Dedifferentiated amniotic fluid mesenchymal stem cell (primary cell): ENCODE measurements around the gene LRP1.

ENCODE experiments used
- DNase-seq: peaks from one replicate; pipeline ENCODE4 v3.0.0-alpha.2; 2016; ENCODE audit errors: extremely low spot score

The LRP1 gene

DNA sequence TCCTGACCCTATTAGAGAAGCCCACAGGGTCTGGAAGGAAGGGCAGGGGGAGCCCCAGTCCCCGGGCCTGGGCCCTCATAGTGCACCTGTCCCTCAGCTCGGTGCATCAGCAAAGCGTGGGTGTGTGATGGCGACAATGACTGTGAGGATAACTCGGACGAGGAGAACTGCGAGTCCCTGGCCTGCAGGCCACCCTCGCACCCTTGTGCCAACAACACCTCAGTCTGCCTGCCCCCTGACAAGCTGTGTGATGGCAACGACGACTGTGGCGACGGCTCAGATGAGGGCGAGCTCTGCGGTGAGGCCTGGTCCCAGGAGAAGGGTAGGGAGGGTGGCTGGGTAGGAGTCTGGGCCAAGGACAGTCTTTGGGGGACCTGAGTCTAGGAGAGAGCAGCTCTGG lies 45.4 kb downstream of the LRP1 start:
- DNase-seq: no peak

DNA sequence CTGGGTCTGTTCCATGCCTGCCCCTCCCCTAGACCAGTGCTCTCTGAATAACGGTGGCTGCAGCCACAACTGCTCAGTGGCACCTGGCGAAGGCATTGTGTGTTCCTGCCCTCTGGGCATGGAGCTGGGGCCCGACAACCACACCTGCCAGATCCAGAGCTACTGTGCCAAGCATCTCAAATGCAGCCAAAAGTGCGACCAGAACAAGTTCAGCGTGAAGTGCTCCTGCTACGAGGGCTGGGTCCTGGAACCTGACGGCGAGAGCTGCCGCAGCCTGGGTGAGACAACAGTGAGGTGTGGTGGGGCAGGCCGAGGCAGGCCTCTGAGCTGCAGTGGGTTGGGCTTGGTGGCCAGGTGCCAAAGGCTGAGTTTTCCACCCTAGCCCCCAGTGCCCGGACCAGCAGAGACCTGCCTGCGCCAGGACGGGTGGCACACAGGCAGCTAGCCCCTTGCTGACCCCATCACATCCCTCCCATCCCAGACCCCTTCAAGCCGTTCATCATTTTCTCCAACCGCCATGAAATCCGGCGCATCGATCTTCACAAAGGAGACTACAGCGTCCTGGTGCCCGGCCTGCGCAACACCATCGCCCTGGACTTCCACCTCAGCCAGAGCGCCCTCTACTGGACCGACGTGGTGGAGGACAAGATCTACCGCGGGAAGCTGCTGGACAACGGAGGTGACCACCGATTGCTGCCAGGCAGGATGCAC lies 47.3 kb downstream of the LRP1 start:
- DNase-seq: no peak

DNA sequence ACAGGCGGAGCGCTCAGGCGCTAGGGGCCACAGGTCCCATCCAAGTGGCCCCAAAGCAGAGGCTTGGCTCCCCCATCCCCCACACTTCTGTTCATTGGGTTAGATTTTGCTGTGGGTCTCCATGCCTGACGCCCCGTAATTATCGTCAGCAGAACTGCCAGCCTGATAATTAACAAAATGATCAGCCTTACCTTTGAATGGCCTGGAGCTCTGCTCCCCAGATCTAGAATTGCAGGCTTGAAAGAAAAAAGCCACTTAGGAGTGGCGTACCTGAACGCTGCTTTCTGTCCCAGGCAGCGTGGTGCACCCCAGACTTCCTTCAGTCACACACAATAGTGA lies 47.8 kb downstream of the LRP1 start:
- DNase-seq: no peak

DNA sequence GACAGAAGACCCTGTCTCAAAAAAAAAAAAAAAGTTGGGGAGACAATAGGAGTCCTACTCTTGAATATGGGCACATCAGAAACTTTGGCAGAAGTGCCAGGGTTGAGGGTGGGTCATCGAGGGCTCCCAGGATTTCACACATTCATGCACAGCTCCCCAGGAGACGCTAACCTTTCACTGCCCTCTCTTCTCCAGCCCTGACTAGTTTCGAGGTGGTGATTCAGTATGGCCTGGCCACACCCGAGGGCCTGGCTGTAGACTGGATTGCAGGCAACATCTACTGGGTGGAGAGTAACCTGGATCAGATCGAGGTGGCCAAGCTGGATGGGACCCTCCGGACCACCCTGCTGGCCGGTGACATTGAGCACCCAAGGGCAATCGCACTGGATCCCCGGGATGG lies 48.6 kb downstream of the LRP1 start:
- no peak for DNase-seq

DNA sequence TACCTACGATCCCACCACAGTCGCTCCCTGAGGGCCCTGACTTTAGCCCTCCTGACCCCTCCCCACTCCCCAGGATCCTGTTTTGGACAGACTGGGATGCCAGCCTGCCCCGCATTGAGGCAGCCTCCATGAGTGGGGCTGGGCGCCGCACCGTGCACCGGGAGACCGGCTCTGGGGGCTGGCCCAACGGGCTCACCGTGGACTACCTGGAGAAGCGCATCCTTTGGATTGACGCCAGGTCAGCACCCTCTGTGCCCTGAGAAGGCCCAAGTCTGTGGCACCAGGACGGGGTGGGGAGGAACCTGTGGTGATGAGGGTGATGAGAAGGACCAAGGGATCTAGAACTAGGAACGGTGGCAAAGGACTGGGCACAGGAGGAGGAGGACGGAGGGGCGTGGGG lies 49.1 kb downstream of the LRP1 start:
- DNase-seq: no peak

DNA sequence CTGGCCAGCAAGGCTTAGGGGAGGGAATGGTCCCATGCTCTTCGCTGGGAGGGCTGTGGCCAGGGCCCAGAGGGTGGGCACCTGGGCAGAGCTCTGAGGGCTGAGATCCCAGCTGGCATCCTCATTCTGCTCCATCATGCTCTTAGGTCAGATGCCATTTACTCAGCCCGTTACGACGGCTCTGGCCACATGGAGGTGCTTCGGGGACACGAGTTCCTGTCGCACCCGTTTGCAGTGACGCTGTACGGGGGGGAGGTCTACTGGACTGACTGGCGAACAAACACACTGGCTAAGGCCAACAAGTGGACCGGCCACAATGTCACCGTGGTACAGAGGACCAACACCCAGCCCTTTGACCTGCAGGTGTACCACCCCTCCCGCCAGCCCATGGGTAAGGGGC lies 49.9 kb downstream of the LRP1 start:
- DNase-seq: no peak

DNA sequence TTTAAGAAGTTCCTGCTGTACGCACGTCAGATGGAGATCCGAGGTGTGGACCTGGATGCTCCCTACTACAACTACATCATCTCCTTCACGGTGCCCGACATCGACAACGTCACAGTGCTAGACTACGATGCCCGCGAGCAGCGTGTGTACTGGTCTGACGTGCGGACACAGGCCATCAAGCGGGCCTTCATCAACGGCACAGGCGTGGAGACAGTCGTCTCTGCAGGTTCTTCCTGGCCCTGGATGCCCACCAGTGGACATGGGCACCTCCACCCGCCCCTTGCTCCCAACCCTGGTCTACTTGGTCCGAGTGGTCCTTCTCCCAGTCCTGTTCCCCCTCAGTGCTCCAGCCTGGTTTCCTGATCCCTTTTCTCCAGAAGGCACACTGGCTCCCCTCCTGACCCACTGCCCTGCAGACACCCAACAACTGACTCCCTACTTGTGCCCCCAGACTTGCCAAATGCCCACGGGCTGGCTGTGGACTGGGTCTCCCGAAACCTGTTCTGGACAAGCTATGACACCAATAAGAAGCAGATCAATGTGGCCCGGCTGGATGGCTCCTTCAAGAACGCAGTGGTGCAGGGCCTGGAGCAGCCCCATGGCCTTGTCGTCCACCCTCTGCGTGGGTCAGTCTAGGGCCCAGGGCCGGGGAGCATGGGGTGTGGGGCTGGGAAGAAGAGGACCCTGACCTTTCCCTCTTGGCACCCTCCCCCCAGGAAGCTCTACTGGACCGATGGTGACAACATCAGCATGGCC lies 51.2 kb downstream of the LRP1 start:
- DNase-seq: no peak

DNA sequence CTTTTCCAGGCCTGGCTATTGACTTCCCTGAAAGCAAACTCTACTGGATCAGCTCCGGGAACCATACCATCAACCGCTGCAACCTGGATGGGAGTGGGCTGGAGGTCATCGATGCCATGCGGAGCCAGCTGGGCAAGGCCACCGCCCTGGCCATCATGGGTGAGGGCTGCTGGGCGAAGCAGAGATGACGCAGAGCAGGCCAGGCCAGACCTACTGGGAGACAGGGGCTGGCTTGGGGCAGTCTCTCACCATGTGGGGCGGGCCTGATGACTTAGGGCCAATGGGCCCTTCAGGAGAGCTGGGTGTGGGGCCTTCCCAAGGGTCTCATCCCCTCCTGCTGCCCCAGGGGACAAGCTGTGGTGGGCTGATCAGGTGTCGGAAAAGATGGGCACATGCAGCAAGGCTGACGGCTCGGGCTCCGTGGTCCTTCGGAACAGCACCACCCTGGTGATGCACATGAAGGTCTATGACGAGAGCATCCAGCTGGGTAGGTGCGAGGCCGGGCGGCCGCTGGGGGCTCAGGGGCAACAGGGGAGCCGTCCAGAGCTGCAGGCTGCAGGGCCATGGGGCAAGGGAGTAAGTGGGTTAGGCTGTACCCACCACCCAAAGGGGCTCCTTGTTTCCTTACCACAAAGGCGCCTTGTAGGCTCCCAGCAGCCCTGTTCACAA lies 52.2 kb downstream of the LRP1 start:
- DNase-seq: no peak

DNA sequence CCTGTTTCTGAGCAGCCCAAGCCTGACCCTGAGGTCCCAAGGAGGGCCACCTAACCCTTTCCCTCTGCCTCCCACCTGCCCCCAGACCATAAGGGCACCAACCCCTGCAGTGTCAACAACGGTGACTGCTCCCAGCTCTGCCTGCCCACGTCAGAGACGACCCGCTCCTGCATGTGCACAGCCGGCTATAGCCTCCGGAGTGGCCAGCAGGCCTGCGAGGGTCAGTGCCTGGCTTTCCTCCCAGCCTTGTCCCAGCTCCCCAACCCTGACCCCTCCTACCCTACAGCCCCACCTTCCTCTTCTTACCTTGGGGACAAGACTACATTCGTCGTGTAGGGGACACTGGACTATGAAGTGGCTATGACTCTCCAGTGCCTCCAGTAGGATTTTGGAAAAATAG lies 52.8 kb downstream of the LRP1 start:
- DNase-seq: no peak

DNA sequence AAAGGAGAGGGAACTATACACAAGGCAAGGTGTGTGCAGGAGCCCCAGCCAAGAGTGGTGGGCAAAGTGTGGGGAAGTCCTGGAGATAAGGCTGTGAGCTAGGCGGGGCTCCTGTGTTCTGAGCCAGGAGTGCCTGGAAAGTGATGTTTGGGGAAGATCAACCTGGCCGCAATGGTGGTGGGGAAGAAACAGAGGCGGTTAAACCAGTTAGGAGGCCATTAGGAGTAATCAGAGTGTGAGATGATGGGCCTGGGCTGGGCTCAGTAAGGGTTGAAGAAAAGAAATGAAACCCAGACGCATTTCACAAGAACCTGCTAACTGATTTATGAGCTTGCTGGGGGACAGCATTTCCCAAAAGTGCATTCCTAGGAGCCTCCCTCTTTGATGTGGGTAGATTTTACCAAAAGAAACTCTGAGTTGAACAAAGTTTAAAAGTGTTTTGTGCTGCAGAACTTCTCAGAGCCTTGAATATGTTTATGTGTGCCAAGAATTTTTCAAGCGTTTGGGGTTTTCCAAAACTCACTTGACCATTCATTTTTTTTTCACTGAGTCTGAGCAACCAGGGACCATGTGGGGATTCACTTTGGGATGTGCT lies 53.4 kb downstream of the LRP1 start:
- no peak for DNase-seq

DNA sequence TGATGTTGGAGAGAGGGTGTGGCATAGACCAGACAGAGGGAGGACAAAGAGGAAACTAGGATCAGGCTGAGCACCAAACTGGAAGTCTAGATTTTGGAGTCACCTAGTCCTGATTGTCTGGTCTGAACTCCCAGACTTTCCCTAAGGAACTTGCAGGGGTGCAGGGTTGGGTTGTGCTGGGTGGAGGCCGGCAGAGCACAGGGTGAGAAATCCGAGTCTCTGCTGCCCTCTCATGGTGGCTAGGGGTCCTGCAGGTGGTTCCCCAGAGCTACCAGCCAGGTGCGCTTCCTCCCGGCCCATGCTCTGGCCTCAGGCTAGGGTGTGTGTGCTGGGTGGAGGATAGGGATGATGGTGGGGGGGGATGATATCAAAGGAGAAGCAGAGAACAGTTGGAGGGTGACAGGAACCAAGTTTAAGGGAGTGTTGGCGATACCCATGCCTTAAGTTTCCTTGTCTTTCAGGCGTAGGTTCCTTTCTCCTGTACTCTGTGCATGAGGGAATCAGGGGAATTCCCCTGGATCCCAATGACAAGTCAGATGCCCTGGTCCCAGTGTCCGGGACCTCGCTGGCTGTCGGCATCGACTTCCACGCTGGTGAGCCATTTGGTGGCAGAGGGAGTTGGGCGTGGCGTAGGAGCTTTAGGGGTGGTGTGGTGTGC lies 54.8 kb downstream of the LRP1 start:
- peak; percentile 38 for DNase-seq

DNA sequence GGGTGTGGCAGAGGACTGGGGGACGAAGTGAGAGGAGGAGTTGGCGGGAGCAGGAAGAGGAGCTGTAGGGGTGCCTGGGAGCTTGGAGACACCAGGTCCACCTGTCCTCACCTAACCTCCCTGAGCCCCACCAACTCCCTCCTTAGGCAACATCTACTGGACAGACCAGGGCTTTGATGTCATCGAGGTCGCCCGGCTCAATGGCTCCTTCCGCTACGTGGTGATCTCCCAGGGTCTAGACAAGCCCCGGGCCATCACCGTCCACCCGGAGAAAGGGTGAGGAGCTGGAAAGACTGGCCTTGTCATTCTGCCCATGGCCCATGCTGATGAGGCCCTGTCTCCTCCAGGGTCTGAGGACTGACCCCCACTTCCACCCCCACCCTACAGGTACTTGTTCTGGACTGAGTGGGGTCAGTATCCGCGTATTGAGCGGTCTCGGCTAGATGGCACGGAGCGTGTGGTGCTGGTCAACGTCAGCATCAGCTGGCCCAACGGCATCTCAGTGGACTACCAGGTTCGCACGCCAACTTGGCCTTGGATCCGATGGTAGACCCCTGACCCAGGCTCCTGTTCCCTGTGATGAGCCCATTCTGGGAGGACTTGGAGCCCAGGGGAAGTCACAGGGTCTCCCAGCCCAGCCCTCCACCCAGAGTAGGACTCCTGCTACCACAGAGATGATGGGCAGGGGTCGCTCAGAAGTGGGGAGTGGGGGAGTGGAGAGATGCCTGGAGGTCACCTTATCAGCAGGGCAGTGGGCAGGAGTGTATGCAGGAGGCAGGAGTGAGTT lies 55.8 kb downstream of the LRP1 start:
- no peak for DNase-seq

DNA sequence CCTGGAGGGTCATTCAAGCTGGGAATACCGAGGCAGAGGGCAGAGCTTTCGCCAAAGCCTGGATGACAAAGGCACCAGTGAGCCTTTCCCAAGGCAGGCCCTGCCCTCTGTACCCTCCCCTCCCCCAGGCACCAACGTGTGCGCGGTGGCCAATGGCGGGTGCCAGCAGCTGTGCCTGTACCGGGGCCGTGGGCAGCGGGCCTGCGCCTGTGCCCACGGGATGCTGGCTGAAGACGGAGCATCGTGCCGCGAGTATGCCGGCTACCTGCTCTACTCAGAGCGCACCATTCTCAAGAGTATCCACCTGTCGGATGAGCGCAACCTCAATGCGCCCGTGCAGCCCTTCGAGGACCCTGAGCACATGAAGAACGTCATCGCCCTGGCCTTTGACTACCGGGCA lies 57.1 kb downstream of the LRP1 start:
- no peak for DNase-seq

DNA sequence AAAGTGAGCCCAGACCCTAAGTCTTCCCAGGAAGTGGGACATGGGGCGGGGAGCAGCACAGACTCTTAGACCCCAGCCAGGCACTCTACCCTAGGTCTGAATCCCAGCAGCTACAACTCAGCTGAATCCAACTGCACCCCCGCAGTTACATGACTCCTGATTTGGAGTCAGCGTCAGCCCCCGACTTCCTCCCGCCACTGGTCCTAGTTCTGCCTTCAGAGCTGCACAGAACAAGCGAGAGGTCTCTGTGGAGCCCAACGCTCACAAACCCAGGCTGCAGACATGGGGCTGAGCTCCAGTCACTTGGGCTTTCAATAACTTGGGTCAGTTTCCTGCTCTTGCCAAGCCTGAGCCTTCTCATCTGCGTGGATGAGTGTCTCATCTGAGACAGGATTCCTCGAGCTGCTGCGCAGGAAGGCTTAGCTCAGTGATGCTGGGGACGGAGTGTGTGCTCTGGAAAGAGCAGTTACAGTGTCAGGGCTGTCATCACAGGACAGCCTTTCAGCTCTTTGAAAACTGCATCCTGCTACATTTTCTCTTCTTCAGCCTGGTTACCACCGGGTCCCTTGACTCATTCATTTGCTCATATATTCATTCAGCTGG lies 57.7 kb downstream of the LRP1 start:
- DNase-seq: no peak

DNA sequence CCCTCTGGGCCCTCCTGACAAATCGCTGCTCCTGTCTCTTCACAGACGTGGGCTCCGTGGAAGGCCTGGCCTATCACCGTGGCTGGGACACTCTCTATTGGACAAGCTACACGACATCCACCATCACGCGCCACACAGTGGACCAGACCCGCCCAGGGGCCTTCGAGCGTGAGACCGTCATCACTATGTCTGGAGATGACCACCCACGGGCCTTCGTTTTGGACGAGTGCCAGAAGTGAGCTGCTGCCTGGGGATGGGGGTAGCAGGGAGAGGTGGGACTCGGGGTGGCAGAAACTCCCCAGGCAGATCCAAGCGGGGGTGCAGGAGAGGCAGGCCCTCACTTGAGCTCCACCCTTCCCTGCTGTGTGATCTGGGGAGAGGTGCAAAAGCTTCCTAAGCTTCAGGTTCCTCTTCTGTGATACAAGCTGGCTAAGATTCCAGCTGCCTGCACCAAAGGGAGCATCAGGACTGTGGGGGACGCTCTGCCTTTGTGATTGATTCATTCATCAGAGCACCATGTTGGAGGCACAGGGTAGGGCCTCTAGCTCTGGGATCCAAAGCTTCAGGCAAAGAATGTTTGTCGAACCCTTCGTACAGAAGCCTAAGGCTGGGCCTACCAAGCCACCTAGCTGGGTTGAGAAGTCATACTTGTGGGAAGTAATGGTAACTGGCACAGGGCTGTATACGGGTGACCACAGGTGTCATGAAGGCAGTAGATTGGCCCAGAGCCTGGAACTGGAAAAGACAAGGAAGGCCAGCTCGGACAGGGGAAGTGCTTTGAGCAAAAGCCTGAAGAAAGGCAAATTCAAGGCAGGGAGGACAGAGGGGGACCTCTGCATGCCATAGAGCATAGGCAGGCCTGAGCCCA lies 59.2 kb downstream of the LRP1 start:
- DNase-seq: no peak

DNA sequence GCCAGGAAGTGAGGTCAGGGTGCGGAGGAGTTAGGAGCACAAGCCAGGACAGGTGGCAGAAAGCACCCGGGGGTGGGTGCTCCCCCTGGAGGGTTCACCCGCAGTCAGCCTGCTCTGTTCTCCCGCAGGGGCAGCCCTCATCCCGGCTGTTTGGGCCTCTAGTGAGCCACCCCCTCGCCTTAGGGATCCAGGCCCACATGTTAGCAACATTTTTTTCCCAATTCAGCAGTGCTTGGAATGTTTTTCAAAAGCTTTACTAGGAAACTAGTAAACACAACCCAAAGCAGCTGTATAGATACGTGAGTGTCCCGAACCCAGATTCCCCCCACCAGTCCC lies 59.8 kb downstream of the LRP1 start:
- DNase-seq: no peak

DNA sequence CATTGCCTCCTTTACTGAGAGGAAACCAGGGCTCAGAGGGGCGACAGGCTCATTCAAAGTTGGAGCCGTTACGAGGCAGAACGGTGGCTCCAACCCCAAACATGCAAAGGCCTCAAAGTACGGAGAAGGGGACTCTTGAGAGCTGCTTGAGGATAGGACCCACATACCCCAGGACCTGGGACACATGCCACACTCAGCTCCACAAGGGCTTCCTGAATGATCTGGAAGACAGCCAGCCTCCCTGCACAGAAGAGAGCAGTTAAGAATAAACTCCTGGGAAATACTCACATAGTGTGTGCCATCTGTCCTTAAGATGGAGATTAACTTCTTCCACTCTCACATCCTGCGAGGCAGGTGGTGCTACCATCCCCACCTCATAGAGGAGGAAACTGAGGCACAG lies 61.8 kb downstream of the LRP1 start:
- no peak for DNase-seq

DNA sequence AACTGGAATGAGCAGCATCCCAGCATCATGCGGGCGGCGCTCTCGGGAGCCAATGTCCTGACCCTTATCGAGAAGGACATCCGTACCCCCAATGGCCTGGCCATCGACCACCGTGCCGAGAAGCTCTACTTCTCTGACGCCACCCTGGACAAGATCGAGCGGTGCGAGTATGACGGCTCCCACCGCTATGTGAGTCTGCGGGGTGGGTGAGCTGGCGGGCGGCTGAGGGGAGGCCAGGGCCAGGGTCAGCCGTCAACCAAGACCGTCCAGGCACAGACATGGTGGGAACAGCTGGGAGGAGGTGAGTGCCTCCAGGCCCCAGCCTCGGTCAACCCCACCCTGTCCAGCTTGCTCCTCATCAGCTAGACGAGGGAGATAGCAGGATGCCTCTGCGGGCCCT lies 62.5 kb downstream of the LRP1 start:
- no peak for DNase-seq

DNA sequence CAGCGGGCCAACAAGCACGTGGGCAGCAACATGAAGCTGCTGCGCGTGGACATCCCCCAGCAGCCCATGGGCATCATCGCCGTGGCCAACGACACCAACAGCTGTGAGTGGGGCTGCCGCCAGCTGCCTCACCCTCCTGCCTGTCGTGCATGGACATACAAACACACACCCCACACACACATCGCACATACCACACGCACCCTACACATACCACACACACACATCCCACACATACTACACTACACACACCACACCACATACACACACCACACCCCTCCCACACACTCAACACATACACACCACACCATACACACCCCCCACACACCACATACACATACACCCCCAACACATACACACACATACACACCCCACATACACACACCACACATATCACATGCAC lies 63.1 kb downstream of the LRP1 start:
- no peak for DNase-seq

DNA sequence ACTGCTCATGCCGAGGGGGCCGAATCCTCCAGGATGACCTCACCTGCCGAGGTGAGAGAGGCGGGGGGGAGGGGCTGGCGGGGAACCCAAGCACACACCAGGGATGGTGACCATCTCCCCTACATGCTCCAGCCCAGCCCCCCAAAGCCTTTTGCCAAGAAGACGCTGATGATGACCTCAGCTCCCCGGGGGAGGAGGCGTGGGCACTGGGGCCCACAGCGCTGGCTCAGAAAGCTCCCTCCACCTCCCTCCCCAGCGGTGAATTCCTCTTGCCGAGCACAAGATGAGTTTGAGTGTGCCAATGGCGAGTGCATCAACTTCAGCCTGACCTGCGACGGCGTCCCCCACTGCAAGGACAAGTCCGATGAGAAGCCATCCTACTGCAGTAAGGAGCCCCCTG lies 64.6 kb downstream of the LRP1 start:
- no peak for DNase-seq
